Stimulated activated CD4-positive, alpha-beta T cell treated with anti-CD3 and anti-CD28 coated beads, Interleukin-4, amount 100 ng/mL, for 48 hours (primary cell): ENCODE measurements around the gene RNASE4.

ENCODE experiments used
- DNase-seq, 2 donors: peaks; one replicate each; pipeline ENCODE4 v3.0.0-alpha.2; 2020; ENCODE audit warnings: low read depth in 2 of 2

RNASE4 gene

DNA sequence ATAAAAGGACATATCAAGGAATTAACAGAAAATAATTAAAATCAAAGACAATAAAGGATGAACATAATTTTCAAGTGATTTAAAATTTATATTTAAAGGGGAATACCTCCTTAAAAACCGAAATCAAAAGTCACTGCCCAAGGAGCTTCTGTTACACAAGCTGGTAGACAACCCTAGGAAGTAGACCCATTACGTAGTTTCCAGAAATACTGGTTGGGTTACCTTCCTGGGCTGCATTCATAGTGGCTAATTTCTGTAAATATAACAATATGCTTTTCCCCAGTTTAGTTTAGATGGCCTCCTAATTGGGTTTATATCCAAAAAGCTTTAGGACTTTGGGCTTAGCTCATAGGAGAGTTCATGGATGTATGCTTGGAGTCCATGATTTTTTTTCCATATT, 59.2 kb downstream of the RNASE4 start:
- DNase-seq: no peak

DNA sequence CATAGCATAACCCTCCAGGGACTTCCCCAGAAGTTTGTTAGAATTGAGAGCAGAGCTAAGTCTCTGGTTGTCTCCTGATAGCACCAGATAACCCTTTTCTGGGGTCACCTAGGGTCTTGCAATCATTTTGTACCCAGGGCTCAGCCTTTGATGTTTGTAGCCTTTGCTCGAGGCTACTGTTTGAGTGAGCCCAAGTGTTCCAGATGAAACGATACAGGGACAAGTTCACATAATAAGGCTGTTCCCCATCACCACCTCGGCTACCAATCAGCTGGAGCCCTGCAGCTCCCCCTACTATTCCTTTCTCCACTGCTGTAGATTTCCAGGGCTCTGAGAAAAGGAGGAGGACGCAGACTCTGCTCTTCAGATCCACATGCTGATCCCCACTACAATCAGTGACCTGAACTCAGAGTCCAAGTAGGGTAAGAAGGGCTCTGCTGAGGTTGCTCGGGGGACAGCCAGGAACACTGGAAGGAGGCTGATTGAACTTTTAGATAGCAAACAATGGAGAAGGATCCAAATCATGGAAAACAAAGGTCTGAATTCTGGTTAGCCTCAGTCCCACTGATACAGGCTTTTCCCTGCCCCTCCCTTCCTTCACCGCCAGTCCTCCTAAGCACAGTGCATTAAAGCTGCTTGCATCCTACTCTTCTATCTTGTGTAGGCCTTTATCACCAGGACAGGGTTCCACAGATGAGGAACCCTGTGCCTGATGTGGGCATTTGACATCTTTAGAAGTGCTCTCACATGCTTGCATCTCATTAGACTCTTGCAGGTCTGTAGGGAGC, 61.4 kb downstream of the RNASE4 start, which contains the start of gene EDDM3A:
Gene EDDM3A, plus strand, starts transcription at position 317 of the 788 bp plus-strand sequence. CDS start 1,694 bp downstream, outside the sequence.
- DNase-seq: no peak

DNA sequence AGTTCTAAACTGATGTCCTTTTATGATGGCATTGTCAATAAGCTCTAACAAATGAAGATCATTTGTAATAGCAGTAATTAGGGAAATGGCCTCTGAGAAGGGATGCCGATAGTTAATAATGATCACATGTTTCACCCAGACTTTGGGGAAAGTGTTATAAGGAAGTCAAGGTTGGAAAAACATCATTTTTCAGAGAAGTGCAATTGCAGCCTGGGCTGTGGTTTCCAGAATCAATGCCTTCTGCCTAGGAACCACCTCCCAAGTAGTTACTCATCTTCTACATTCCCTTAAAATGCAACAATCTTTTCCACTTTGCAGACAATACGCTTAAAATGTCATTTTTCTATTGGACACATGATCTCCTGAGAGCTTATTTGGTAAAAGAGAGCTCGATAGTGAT, 62.2 kb downstream of the RNASE4 start:
- no peak for DNase-seq

DNA sequence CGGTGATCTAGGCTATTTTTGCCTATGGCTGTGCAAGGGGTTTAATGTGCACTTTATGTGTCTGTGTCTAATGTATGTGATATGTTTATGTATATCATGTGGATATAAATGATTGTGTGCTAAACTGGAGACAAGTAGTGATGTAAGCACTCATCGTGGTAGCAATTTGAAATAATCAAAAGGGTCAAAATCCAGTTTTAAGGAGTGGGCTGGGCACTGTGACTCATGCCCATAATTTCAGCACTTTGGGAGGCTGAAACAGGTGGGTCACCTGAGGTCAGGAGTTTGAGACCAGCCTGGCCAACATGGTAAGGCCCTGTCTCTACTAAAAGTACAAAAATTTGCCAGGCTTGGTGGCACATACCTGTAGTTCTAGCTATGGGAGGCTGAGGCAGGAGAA, 64.1 kb downstream of the RNASE4 start:
- DNase-seq: no peak

DNA sequence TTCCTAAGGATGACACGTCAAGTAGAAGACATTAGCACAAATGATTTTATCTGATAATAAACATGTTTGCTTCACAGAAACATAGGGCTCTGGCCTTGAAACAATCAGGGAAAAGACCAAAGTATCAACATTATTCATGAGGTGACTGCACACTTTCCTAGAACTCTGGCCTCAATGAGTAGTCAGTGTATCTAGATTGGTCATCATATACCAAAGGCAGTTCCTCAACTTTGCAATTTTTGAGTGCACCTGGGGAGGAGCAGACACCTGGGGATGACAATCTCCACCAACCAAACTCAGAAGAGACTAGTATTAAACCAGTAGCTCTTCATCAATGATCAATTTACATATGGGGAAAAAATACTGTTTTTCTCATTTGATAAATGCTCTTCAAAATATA, 65.8 kb downstream of the RNASE4 start:
- DNase-seq: no peak
